HepG2 (cell line): ENCODE data around the gene MEAF6. TPM values are rescaled to one million over a fixed set of nuclear protein-coding genes. Genes with fewer than 3 reads are reported as not detected.
A peak's percentile ranks its signal among the peaks of the same experiment; 100 is the strongest.

ENCODE experiments used
- ADNP ChIP-seq: sonication (generic); formaldehyde crosslinking; IDR thresholded peaks from 2 replicates; pipeline ENCODE4 v1.4.0; 2020; ENCODE audit warnings: missing genetic modification reagents
- AKNA ChIP-seq: sonication (generic); formaldehyde crosslinking; IDR thresholded peaks from 2 replicates; pipeline ENCODE4 v1.4.0; 2020; ENCODE audit warnings: missing genetic modification reagents, borderline replicate concordance
- CENPX ChIP-seq: sonication (generic); formaldehyde crosslinking; IDR thresholded peaks from 2 replicates; pipeline ENCODE4 v1.9.0; 2021; ENCODE audit warnings: mild to moderate bottlenecking, missing genetic modification reagents, moderate library complexity
- ELF1 ChIP-seq: sonication (generic); formaldehyde crosslinking; IDR thresholded peaks from 2 replicates; pipeline ENCODE4 v1.4.0; 2020; ENCODE audit warnings: missing genetic modification reagents
- GLMP ChIP-seq: sonication (generic); formaldehyde crosslinking; IDR thresholded peaks from 2 replicates; pipeline ENCODE4 v1.9.0; 2021; ENCODE audit warnings: missing genetic modification reagents, mild to moderate bottlenecking, borderline replicate concordance
- KDM2A ChIP-seq: sonication (generic); formaldehyde crosslinking; IDR thresholded peaks from 2 replicates; pipeline ENCODE4 v1.4.0; 2020; ENCODE audit warnings: low read depth, missing genetic modification reagents, borderline replicate concordance
- KLF16 ChIP-seq, 2 experiments: sonication (generic) in 1 of 2; formaldehyde crosslinking in 1 of 2; IDR thresholded peaks; 2 replicates each; pipeline versions ENCODE4 v1.6.1 to v1.8.0; 2016 to 2023; ENCODE audit warnings: missing genetic modification reagents in 2 of 2, missing compliant biosample characterization in 1 of 2
- MAFF ChIP-seq: IDR thresholded peaks from 2 replicates; pipeline ENCODE4 v1.6.1; 2011; ENCODE audit warnings: low read depth, low read length, improper control_type of control experiment
- MTA3 ChIP-seq: sonication (generic); formaldehyde crosslinking; IDR thresholded peaks from 2 replicates; pipeline ENCODE4 v1.4.0; 2020; ENCODE audit warnings: missing genetic modification reagents
- NBN ChIP-seq: fragments of 450-650 bp; conservative IDR thresholded peaks from 2 replicates; pipeline ENCODE4 v1.6.1; 2017
- NFIB ChIP-seq: sonication (generic); formaldehyde crosslinking; IDR thresholded peaks from 2 replicates; pipeline ENCODE4 v1.9.0; 2021; ENCODE audit warnings: missing genetic modification reagents, mild to moderate bottlenecking, borderline replicate concordance
- RCOR2 ChIP-seq: IDR thresholded peaks from 2 replicates; pipeline ENCODE4 v1.6.1; 2016; ENCODE audit warnings: missing biosample characterization, missing genetic modification reagents
- SMAD1 ChIP-seq: sonication (generic); formaldehyde crosslinking; IDR thresholded peaks from 2 replicates; pipeline ENCODE4 v1.4.0; 2020; ENCODE audit warnings: missing genetic modification reagents, low read depth, mild to moderate bottlenecking, borderline replicate concordance
- ZBTB10 ChIP-seq: sonication (generic); formaldehyde crosslinking; IDR thresholded peaks from 2 replicates; pipeline ENCODE4 v1.4.0; 2020; ENCODE audit warnings: missing genetic modification reagents, borderline replicate concordance
- ZNF230 ChIP-seq: sonication (generic); formaldehyde crosslinking; IDR thresholded peaks from 2 replicates; pipeline ENCODE4 v1.4.0; 2020; ENCODE audit warnings: mild to moderate bottlenecking, missing genetic modification reagents
- ZNF605 ChIP-seq: sonication (generic); formaldehyde crosslinking; IDR thresholded peaks from 2 replicates; pipeline ENCODE4 v1.8.0; 2022; ENCODE audit warnings: mild to moderate bottlenecking, missing genetic modification reagents
- ZNF678 ChIP-seq: sonication (generic); formaldehyde crosslinking; IDR thresholded peaks from 2 replicates; pipeline ENCODE4 v1.4.0; 2020; ENCODE audit warnings: mild to moderate bottlenecking, missing genetic modification reagents
- ZNF740 ChIP-seq: sonication (generic); formaldehyde crosslinking; IDR thresholded peaks from 2 replicates; pipeline ENCODE4 v1.4.0; 2020; ENCODE audit warnings: missing genetic modification reagents
- polyA plus RNA-seq, 8 experiments: library from polyadenylated mRNA; depleted of rRNA in 3 of 8; stranded (reverse) in 7 of 8; unstranded in 1 of 8; fragments of >200 nt; fragmentation: Illumina TruSeq in 4 of 8; extraction: Trizol in 4 of 8; gene quantifications; 2 replicates each; pipeline versions ENCODE4 v1.2.1 to v1.2.3, GENCODE V29; 2011 to 2016; ENCODE audit warnings: low read depth in 4 of 8, missing spikeins in 1 of 8, mixed read lengths in 1 of 8; ENCODE audit not compliant: insufficient read depth in 1 of 8
- total RNA-seq, 5 experiments: library from RNA; depleted of rRNA; stranded (reverse); fragments of >200 nt; fragmentation: Illumina TruSeq; extraction: Trizol; gene quantifications; 2 replicates each; pipeline ENCODE4 v1.2.3, GENCODE V29; 2016; ENCODE audit warnings: low read depth in 1 of 5

MEAF6 gene
- total and polyA plus RNA-seq, 2 of the 13 experiments (the other 11 are each of a cell fraction or from before 2014, with no cell fraction given), result 29.5 to 45.6 TPM

- TF ChIP-seq ZNF740 (CRISPR knock-in tag), result peak; percentile 69; the same call in 1 of the 2 replicates
- TF ChIP-seq AKNA (CRISPR knock-in tag), result no peak
- no peak for TF ChIP-seq ZNF230
- TF ChIP-seq ZNF605 (CRISPR knock-in tag), result peak; percentile 76
- TF ChIP-seq ADNP, result no peak
- peak; percentile 68; the same call in 1 of the 2 replicates for TF ChIP-seq KDM2A (CRISPR knock-in tag)
- TF ChIP-seq SMAD1 (CRISPR knock-in tag), result no peak; the same call in 1 of the 2 replicates
- TF ChIP-seq KLF16 (CRISPR knock-in tag; IDR thresholded peaks at IDR 0.05), result peak in 1 of 2 experiments; percentile 74; a peak in 1 of 4 replicates
- TF ChIP-seq MTA3, result no peak
- peak; percentile 80 for TF ChIP-seq ELF1 (CRISPR knock-in tag)
- TF ChIP-seq RCOR2 (CRISPR knock-in tag), result no peak
- no peak for TF ChIP-seq CENPX
- TF ChIP-seq ZNF678, result no peak
- no peak for TF ChIP-seq NBN
- TF ChIP-seq ZBTB10 (CRISPR knock-in tag), result no peak; the same call in 1 of the 2 replicates
- no peak for TF ChIP-seq NFIB (CRISPR knock-in tag)
- no peak for TF ChIP-seq GLMP (CRISPR knock-in tag)
- no peak for TF ChIP-seq MAFF
Observed at GRCh38 chr1:37479255-37480124, 35.1 kb downstream of the MEAF6 start (continued).
